Nephron (organoid): ENCODE data around the gene CENPP.
A peak's percentile ranks its signal among the peaks of the same experiment; 100 is the strongest.

ENCODE experiments used
- H3K27ac Mint-ChIP-seq, 3 experiments: 2 replicates each; pipeline ENCODE4 v1.8.0; 2020; ENCODE audit warnings: mixed read lengths in 3 of 3, mild to moderate bottlenecking in 2 of 3, moderate library complexity in 1 of 3
- H3K27me3 Mint-ChIP-seq: 2 replicates; pipeline ENCODE4 v1.8.0; 2021; ENCODE audit warnings: low read depth, mild to moderate bottlenecking, moderate library complexity, mixed read lengths
- H3K36me3 Mint-ChIP-seq: 2 replicates; pipeline ENCODE4 v1.8.0; 2020; ENCODE audit warnings: low read depth, mixed read lengths
- H3K4me1 Mint-ChIP-seq: 2 replicates; pipeline ENCODE4 v1.8.0; 2020; ENCODE audit warnings: mixed read lengths
- H3K4me3 Mint-ChIP-seq, 3 experiments: 2 replicates each; pipeline ENCODE4 v1.8.0; 2020; ENCODE audit warnings: mild to moderate bottlenecking in 3 of 3, mixed read lengths in 3 of 3, moderate library complexity in 2 of 3
- H3K9me3 Mint-ChIP-seq: 2 replicates; pipeline ENCODE4 v1.8.0; 2020; ENCODE audit warnings: mixed read lengths
- TF ChIP-seq, protein P1 (sequence below), 3 experiments: fragments of 200-600 bp; sonication (generic); IDR thresholded peaks; one replicate each; pipeline ENCODE4 v1.5.0; 2021; ENCODE audit warnings: antibody characterized with exemption in 3 of 3; ENCODE audit not compliant: unreplicated experiment in 3 of 3

CENPP gene

GRCh38 chr9:92666912-92667532 is 341.3 kb downstream of the CENPP start:
- Mint-ChIP-seq H3K27me3 (no peaks in the 10 kb centered on the region), H3K4me3 (peak overlapping the region; percentile 31 to 71 (median 64)), H3K9me3 (no peaks in the 10 kb centered on the region), H3K27ac (no peak overlapping the region), H3K36me3 (no peaks in the 10 kb centered on the region), H3K4me1 (peaks cover 18% of the 10 kb centered on the region)
- TF ChIP-seq, protein P1, sequence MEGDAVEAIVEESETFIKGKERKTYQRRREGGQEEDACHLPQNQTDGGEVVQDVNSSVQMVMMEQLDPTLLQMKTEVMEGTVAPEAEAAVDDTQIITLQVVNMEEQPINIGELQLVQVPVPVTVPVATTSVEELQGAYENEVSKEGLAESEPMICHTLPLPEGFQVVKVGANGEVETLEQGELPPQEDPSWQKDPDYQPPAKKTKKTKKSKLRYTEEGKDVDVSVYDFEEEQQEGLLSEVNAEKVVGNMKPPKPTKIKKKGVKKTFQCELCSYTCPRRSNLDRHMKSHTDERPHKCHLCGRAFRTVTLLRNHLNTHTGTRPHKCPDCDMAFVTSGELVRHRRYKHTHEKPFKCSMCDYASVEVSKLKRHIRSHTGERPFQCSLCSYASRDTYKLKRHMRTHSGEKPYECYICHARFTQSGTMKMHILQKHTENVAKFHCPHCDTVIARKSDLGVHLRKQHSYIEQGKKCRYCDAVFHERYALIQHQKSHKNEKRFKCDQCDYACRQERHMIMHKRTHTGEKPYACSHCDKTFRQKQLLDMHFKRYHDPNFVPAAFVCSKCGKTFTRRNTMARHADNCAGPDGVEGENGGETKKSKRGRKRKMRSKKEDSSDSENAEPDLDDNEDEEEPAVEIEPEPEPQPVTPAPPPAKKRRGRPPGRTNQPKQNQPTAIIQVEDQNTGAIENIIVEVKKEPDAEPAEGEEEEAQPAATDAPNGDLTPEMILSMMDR (IDR thresholded peaks at IDR 0.05; ENCODE audit: unreplicated experiment in 3 of 3) = no peak

DNA sequence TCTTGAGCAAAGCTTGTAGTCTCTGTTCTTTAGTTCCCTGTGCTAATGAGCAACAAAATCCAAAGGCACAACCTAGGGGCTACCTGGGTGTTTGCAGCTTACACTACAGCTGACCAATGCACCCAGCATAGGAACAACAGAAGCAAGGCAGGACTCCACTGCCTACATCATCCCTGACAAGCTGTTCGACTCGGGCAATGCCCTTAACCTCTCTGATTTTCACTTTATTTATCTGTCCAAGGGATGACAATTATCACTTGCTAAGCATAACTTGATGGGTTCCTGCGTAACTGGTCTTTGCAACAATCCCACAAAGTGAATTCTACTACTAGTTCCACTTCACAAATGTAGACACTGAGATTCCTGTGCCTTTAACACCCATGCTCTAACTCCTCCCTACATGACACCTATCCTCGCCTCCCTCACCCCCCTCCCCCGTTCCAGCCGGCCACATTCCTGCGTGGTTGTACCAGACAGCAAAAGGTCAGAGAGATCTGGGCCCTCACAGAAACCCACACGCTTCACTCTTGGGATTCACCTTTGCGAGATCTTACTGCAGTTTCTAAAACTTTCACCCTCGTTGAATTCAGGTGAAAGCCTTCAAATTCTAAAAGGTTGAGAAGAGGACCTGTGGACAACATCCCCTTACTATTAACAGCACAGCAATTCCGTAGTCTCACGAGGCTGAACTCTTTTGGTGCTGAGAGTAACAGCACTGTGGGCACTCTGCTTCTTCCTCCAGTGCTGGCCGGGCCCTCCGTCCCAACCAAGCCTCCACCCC is 343.2 kb downstream of the CENPP start:
- Mint-ChIP-seq H3K36me3 (no peaks in the 10 kb centered on the region), H3K27me3 (no peaks in the 10 kb centered on the region), H3K4me3 (peak overlapping the region; percentile 82 to 98 (median 91)), H3K9me3 (no peaks in the 10 kb centered on the region), H3K27ac (peak overlapping the region; percentile 36 to 89 (median 68)), H3K4me1 (peaks cover 18% of the 10 kb centered on the region)
- TF ChIP-seq, protein P1 (IDR thresholded peaks at IDR 0.05; ENCODE audit: unreplicated experiment in 3 of 3) = no peak

GRCh38 chr9:92669527-92669889 is 343.8 kb downstream of the CENPP start:
- Mint-ChIP-seq H3K27ac (peak overlapping the region; percentile 36 to 89 (median 68)), H3K36me3 (no peaks in the 10 kb centered on the region), H3K9me3 (no peaks in the 10 kb centered on the region), H3K27me3 (no peaks in the 10 kb centered on the region), H3K4me3 (peak overlapping the region; percentile 82 to 98 (median 91)), H3K4me1 (peaks cover 18% of the 10 kb centered on the region)
- TF ChIP-seq, protein P1 (IDR thresholded peaks at IDR 0.05; ENCODE audit: unreplicated experiment in 3 of 3) = no peak
